Neural progenitor cell (in vitro differentiated cells): ENCODE data around the gene RAPGEF2. TPM values are rescaled to one million over a fixed set of nuclear protein-coding genes. Genes with fewer than 3 reads are reported as not detected.

ENCODE experiments used
- DNase-seq: peaks from one replicate; pipeline ENCODE4 v3.0.0-alpha.2; 2016; ENCODE audit warnings: low spot score
- H2AFZ ChIP-seq: fragments of 200-600 bp; sonication (generic); replicated peaks from 2 replicates; pipeline ENCODE4 v1.6.1; 2016; ENCODE audit warnings: antibody characterized with exemption
- H3F3A ChIP-seq: fragments of 200-600 bp; sonication (generic); 2 replicates; pipeline ENCODE4 v1.6.1; 2016; ENCODE audit warnings: antibody characterized with exemption, low read depth
- H3K27ac ChIP-seq: fragments of 200-600 bp; sonication (generic); 2 replicates; pipeline ENCODE4 v1.5.1; 2016; ENCODE audit warnings: mild to moderate bottlenecking
- H3K27me3 ChIP-seq: fragments of 200-600 bp; sonication (generic); 2 replicates; pipeline ENCODE4 v1.6.1; 2016; ENCODE audit warnings: mild to moderate bottlenecking, moderate library complexity
- H3K36me3 ChIP-seq: fragments of 200-600 bp; sonication (generic); 2 replicates; pipeline ENCODE4 v1.5.1; 2016
- H3K4me1 ChIP-seq: fragments of 200-600 bp; sonication (generic); 2 replicates; pipeline ENCODE4 v1.6.1; 2016; ENCODE audit warnings: mixed run types
- H3K4me2 ChIP-seq: fragments of 200-600 bp; sonication (generic); 2 replicates; pipeline ENCODE4 v1.6.1; 2016
- H3K4me3 ChIP-seq: fragments of 200-600 bp; sonication (generic); 2 replicates; pipeline ENCODE4 v1.5.1; 2016
- H3K79me2 ChIP-seq: fragments of 200-600 bp; sonication (generic); 2 replicates; pipeline ENCODE4 v1.6.1; 2016; ENCODE audit warnings: low read depth
- H3K9ac ChIP-seq: fragments of 200-600 bp; sonication (generic); 2 replicates; pipeline ENCODE4 v1.6.1; 2016
- H3K9me3 ChIP-seq: fragments of 200-600 bp; sonication (generic); 2 replicates; pipeline ENCODE4 v1.5.1; 2016; ENCODE audit warnings: low read depth
- H4K20me1 ChIP-seq: fragments of 200-600 bp; sonication (generic); 2 replicates; pipeline ENCODE4 v1.6.1; 2016; ENCODE audit warnings: low read depth
- H3K27ac Mint-ChIP-seq: 3 replicates; pipeline ENCODE4 v1.8.0; 2021; ENCODE audit warnings: mixed read lengths
- H3K27me3 Mint-ChIP-seq: 2 replicates; pipeline ENCODE4 v1.8.0; 2022; ENCODE audit warnings: low read depth, mild to moderate bottlenecking, inconsistent platforms, moderate library complexity, mixed read lengths; ENCODE audit not compliant: insufficient read depth
- H3K36me3 Mint-ChIP-seq: 3 replicates; pipeline ENCODE4 v1.8.0; 2021; ENCODE audit warnings: mixed read lengths
- H3K4me1 Mint-ChIP-seq: 3 replicates; pipeline ENCODE4 v1.8.0; 2021; ENCODE audit warnings: mixed read lengths
- H3K4me3 Mint-ChIP-seq: 3 replicates; pipeline ENCODE4 v1.8.0; 2021; ENCODE audit warnings: mild to moderate bottlenecking, moderate library complexity, mixed read lengths
- H3K9me3 Mint-ChIP-seq: 3 replicates; pipeline ENCODE4 v1.8.0; 2020; ENCODE audit warnings: mixed read lengths
- CTCF ChIP-seq: fragments of 200-600 bp; sonication (generic); IDR thresholded peaks from 2 replicates; pipeline ENCODE4 v1.5.1; 2017; ENCODE audit warnings: antibody characterized with exemption, mild to moderate bottlenecking
- EZH2 ChIP-seq: fragments of 200-600 bp; sonication (generic); IDR thresholded peaks from 2 replicates; pipeline ENCODE4 v1.6.1; 2017; ENCODE audit warnings: antibody characterized with exemption, mild to moderate bottlenecking, moderate library complexity
- EZH2phosphoT487 ChIP-seq: fragments of 200-600 bp; sonication (generic); IDR thresholded peaks from 2 replicates; pipeline ENCODE4 v1.6.1; 2017; ENCODE audit warnings: antibody characterized with exemption
- total RNA-seq: library from RNA; depleted of rRNA; stranded (reverse); fragments of >200 nt; gene quantifications from 2 replicates; pipeline ENCODE4 v1.2.3, GENCODE V29; 2015; ENCODE audit warnings: low replicate concordance

Gene RAPGEF2
- total RNA-seq, 1 donor from 2014 or later: 70.4 TPM

GRCh38 chr4:159201168-159201567 lies 98.3 kb downstream of the RAPGEF2 start:
- H3K36me3 ChIP-seq: no peaks in the 10 kb centered on the region
- H3K27ac Mint-ChIP-seq: no peak overlapping the region
- H3F3A ChIP-seq: peaks cover 4% of the 10 kb centered on the region
- peaks cover 11% of the 10 kb centered on the region for H3K4me1 Mint-ChIP-seq
- H3K27me3 ChIP-seq: no peaks in the 10 kb centered on the region
- H3K27ac ChIP-seq: no peak overlapping the region
- TF ChIP-seq CTCF (no peak), EZH2phosphoT487 (no peak), EZH2 (no peak)
- no peak for DNase-seq
- H3K9me3 Mint-ChIP-seq: no peaks in the 10 kb centered on the region
- no peaks in the 10 kb centered on the region for H3K9me3 ChIP-seq
- H3K4me3 ChIP-seq: no peak overlapping the region
- H3K36me3 Mint-ChIP-seq: peaks cover 4% of the 10 kb centered on the region
- H3K4me2 ChIP-seq: no peak overlapping the region
- no peak overlapping the region for H3K9ac ChIP-seq
- peaks cover 20% of the 10 kb centered on the region for H3K4me1 ChIP-seq
- H2AFZ ChIP-seq: no peak overlapping the region
- no peak overlapping the region for H3K4me3 Mint-ChIP-seq
- peaks cover 34% of the 10 kb centered on the region for H4K20me1 ChIP-seq
- H3K27me3 Mint-ChIP-seq: peaks cover 2% of the 10 kb centered on the region
- H3K79me2 ChIP-seq: peaks cover 5% of the 10 kb centered on the region

- peaks cover 34% of the 10 kb centered on the region for H4K20me1 ChIP-seq
- H3K27ac ChIP-seq: no peak overlapping the region
- H3F3A ChIP-seq: no peaks in the 10 kb centered on the region
- peaks cover 10% of the 10 kb centered on the region for H3K79me2 ChIP-seq
- Mint-ChIP-seq H3K4me3 (no peak overlapping the region), H3K4me1 (peaks cover 11% of the 10 kb centered on the region), H3K9me3 (no peaks in the 10 kb centered on the region), H3K27ac (no peak overlapping the region), H3K27me3 (peaks cover 2% of the 10 kb centered on the region), H3K36me3 (peaks cover 8% of the 10 kb centered on the region)
- no peak overlapping the region for H3K4me2 ChIP-seq
- no peak overlapping the region for H3K9ac ChIP-seq
- TF ChIP-seq EZH2: no peak
- TF ChIP-seq CTCF: no peak
- no peak for TF ChIP-seq EZH2phosphoT487
- H2AFZ ChIP-seq: no peak overlapping the region
- H3K4me3 ChIP-seq: no peak overlapping the region
- H3K4me1 ChIP-seq: peaks cover 14% of the 10 kb centered on the region
- DNase-seq: peak; percentile 2
- no peaks in the 10 kb centered on the region for H3K36me3 ChIP-seq
- H3K9me3 ChIP-seq: no peaks in the 10 kb centered on the region
- H3K27me3 ChIP-seq: no peaks in the 10 kb centered on the region
Observed at GRCh38 chr4:159204566-159204965, 101.7 kb downstream of the RAPGEF2 start.

GRCh38 chr4:159205466-159205865 lies 102.6 kb downstream of the RAPGEF2 start:
- no peak overlapping the region for H2AFZ ChIP-seq
- peaks cover 14% of the 10 kb centered on the region for H3K4me1 ChIP-seq
- H3K27ac ChIP-seq: no peak overlapping the region
- Mint-ChIP-seq H3K9me3 (no peaks in the 10 kb centered on the region), H3K4me3 (no peak overlapping the region), H3K27ac (no peak overlapping the region), H3K36me3 (peaks cover 8% of the 10 kb centered on the region), H3K4me1 (peaks cover 11% of the 10 kb centered on the region), H3K27me3 (peaks cover 2% of the 10 kb centered on the region)
- H3K27me3 ChIP-seq: no peaks in the 10 kb centered on the region
- TF ChIP-seq EZH2phosphoT487: no peak
- no peak for TF ChIP-seq CTCF
- no peak for TF ChIP-seq EZH2
- H4K20me1 ChIP-seq: peaks cover 34% of the 10 kb centered on the region
- H3K9ac ChIP-seq: no peak overlapping the region
- H3K36me3 ChIP-seq: no peaks in the 10 kb centered on the region
- no peak for DNase-seq
- H3K79me2 ChIP-seq: peaks cover 10% of the 10 kb centered on the region
- H3F3A ChIP-seq: no peaks in the 10 kb centered on the region
- H3K4me2 ChIP-seq: no peak overlapping the region
- H3K4me3 ChIP-seq: no peak overlapping the region
- no peaks in the 10 kb centered on the region for H3K9me3 ChIP-seq
